ENCODE results near the gene MOB3B.

MOB3B gene

DNA sequence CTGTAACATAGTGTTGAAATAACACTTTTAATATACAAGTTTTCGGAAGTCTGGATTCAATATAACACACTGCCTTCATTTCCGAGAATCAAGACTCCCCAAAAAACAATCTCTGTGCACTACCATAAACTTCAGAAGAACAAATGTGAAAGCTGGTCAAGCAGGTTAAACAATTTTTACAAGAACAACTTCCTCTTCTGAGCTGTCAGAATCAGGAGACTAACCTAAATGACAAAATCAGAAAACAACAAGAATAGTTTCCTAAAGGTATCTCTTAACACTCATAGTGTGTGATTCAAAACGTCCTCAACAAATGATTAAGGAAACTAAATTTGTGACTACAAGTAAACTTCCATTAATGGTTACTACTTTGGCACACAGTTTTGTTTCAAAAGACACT is 32.1 kb upstream of the MOB3B start:
- TF ChIP-seq ARNT (IDR thresholded peaks at IDR 0.05) (no peak), SUZ12 (IDR thresholded peaks at IDR 0.05) (no peak), FOXK2 (IDR thresholded peaks at IDR 0.05) (no peak), L3MBTL2 (conservative IDR thresholded peaks at IDR 0.05) (no peak), FOXM1 (IDR thresholded peaks at IDR 0.05; ENCODE audit: borderline replicate concordance) (no peak), TARDBP (IDR thresholded peaks at IDR 0.05) (no peak), BHLHE40 (IDR thresholded peaks at IDR 0.05; ENCODE audit: borderline replicate concordance) (no peak), HDGF (IDR thresholded peaks at IDR 0.05; ENCODE audit: borderline replicate concordance) (no peak), FOXA1 (IDR thresholded peaks at IDR 0.05) (no peak), LEF1 (IDR thresholded peaks at IDR 0.05; ENCODE audit: borderline replicate concordance) (no peak), NFRKB (IDR thresholded peaks at IDR 0.05) (no peak), SP1 (IDR thresholded peaks at IDR 0.05) (no peak), PKNOX1 (IDR thresholded peaks at IDR 0.05) (no peak), CTBP1 (IDR thresholded peaks at IDR 0.05; ENCODE audit: borderline replicate concordance) (no peak), ELF4 (IDR thresholded peaks at IDR 0.05) (no peak), ZNF384 (IDR thresholded peaks at IDR 0.05) (no peak)
- POLR2A ChIA-PET: no interaction called here
- CTCF ChIA-PET: no interaction called here
- DNase-seq (ENCODE audit: extremely low spot score): no peak

- no peak for DNase-seq (ENCODE audit: extremely low spot score)
- TF ChIP-seq ELF4 (IDR thresholded peaks at IDR 0.05) (no peak), SUZ12 (IDR thresholded peaks at IDR 0.05) (no peak), HDGF (IDR thresholded peaks at IDR 0.05; ENCODE audit: borderline replicate concordance) (no peak), FOXM1 (IDR thresholded peaks at IDR 0.05; ENCODE audit: borderline replicate concordance) (no peak), PKNOX1 (IDR thresholded peaks at IDR 0.05) (no peak), LEF1 (IDR thresholded peaks at IDR 0.05; ENCODE audit: borderline replicate concordance) (no peak), TARDBP (IDR thresholded peaks at IDR 0.05) (no peak), ARNT (IDR thresholded peaks at IDR 0.05) (no peak), CTBP1 (IDR thresholded peaks at IDR 0.05; ENCODE audit: borderline replicate concordance) (no peak), BHLHE40 (IDR thresholded peaks at IDR 0.05; ENCODE audit: borderline replicate concordance) (no peak), SP1 (IDR thresholded peaks at IDR 0.05) (no peak), FOXA1 (IDR thresholded peaks at IDR 0.05) (no peak)
- POLR2A ChIA-PET: no interaction called here
- CTCF ChIA-PET: no interaction called here
Observed at GRCh38 chr9:27560457-27560856, 30.8 kb upstream of the MOB3B start.

DNA sequence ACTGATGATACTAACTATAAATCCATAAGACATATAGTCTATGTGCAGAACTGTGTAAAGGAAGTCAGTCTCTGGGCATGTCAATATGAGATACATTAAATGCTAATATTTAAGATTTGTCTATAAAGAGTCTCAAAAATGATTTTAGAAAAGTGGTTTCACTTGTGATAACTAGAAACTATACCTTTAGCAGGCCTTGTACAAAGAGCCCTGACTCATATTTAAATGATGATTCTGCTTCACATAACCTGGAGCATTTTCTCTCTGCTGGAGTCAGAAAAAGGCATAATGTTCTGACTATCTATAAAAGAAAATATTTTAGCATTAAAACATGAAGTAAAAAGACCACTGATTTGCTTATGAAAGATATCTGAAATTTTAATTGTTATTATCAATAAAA is 28.7 kb upstream of the MOB3B start:
- DNase-seq (ENCODE audit: extremely low spot score): no peak
- CTCF ChIA-PET: no interaction called here
- TF ChIP-seq CTBP1 (IDR thresholded peaks at IDR 0.05; ENCODE audit: borderline replicate concordance): no peak
- TF ChIP-seq SUZ12 (IDR thresholded peaks at IDR 0.05): no peak
- TF ChIP-seq ARNT (IDR thresholded peaks at IDR 0.05): no peak
- TF ChIP-seq SP1 (IDR thresholded peaks at IDR 0.05): no peak
- no peak for TF ChIP-seq TARDBP (IDR thresholded peaks at IDR 0.05)
- no peak for TF ChIP-seq HDGF (IDR thresholded peaks at IDR 0.05; ENCODE audit: borderline replicate concordance)
- POLR2A ChIA-PET: no interaction called here

GRCh38 chr9:27556470-27556869 is 26.9 kb upstream of the MOB3B start:
- CTCF ChIA-PET: no interaction called here
- POLR2A ChIA-PET: no interaction called here
- no peak for TF ChIP-seq BHLHE40 (IDR thresholded peaks at IDR 0.05; ENCODE audit: borderline replicate concordance)
- no peak for TF ChIP-seq ELF4 (IDR thresholded peaks at IDR 0.05)
- no peak for TF ChIP-seq PKNOX1 (IDR thresholded peaks at IDR 0.05)
- no peak for TF ChIP-seq SUZ12 (IDR thresholded peaks at IDR 0.05)
- no peak for TF ChIP-seq FOXM1 (IDR thresholded peaks at IDR 0.05; ENCODE audit: borderline replicate concordance)
- no peak for DNase-seq (ENCODE audit: extremely low spot score)

DNA sequence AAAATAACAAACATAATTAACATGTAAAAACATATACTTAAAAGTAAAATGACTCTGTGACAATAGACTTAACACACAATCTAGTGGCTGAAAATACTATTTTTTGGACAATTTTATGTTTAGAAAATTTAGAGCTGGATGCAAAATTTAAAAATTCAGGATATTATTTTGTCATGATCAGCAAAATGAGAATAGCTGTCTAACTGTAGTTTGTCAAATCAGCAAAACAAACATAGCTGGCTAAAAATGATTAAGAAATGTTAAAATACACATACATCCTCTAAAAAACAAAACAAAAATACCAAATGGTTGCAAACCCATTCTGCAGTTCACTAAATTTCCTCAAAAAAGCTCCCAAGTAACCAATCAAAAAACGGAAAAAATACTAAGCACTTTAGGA is 25.1 kb upstream of the MOB3B start:
- CTCF ChIA-PET: interaction anchor here (0.5 to 0.6 kb wide), 2 partner anchors 14 to 185 kb away, joined by 4 to 5 read pairs; no protein-coding TSS in a partner anchor

GRCh38 chr9:27549196-27549755 is 19.7 kb upstream of the MOB3B start:
- POLR2A ChIA-PET: no interaction called here
- TF ChIP-seq FOXK2 (IDR thresholded peaks at IDR 0.05): no peak
- no peak for TF ChIP-seq TARDBP (IDR thresholded peaks at IDR 0.05)
- TF ChIP-seq CTBP1 (IDR thresholded peaks at IDR 0.05; ENCODE audit: borderline replicate concordance): no peak
- no peak for TF ChIP-seq LEF1 (IDR thresholded peaks at IDR 0.05; ENCODE audit: borderline replicate concordance)
- TF ChIP-seq L3MBTL2 (conservative IDR thresholded peaks at IDR 0.05): no peak
- no peak for TF ChIP-seq FOXA1 (IDR thresholded peaks at IDR 0.05)
- TF ChIP-seq PKNOX1 (IDR thresholded peaks at IDR 0.05): no peak
- no peak for TF ChIP-seq SP1 (IDR thresholded peaks at IDR 0.05)
- TF ChIP-seq ELF4 (IDR thresholded peaks at IDR 0.05): no peak
- no peak for TF ChIP-seq FOXM1 (IDR thresholded peaks at IDR 0.05; ENCODE audit: borderline replicate concordance)
- no peak for TF ChIP-seq NFRKB (IDR thresholded peaks at IDR 0.05)
- no peak for TF ChIP-seq BHLHE40 (IDR thresholded peaks at IDR 0.05; ENCODE audit: borderline replicate concordance)
- TF ChIP-seq ARNT (IDR thresholded peaks at IDR 0.05): no peak
- CTCF ChIA-PET: no interaction called here
- no peak for DNase-seq (ENCODE audit: extremely low spot score)

More for the DNA sequence above, 25.1 kb upstream of the MOB3B start:
- POLR2A ChIA-PET: no interaction called here
- DNase-seq (ENCODE audit: extremely low spot score): no peak
- TF ChIP-seq ELF4 (IDR thresholded peaks at IDR 0.05) (no peak), PKNOX1 (IDR thresholded peaks at IDR 0.05) (no peak), SUZ12 (IDR thresholded peaks at IDR 0.05) (no peak), L3MBTL2 (conservative IDR thresholded peaks at IDR 0.05) (no peak), BHLHE40 (IDR thresholded peaks at IDR 0.05; ENCODE audit: borderline replicate concordance) (no peak), ZNF384 (IDR thresholded peaks at IDR 0.05) (no peak), HDGF (IDR thresholded peaks at IDR 0.05; ENCODE audit: borderline replicate concordance) (no peak)
